Naive B cell (primary cell): ENCODE measurements around the gene TMEM233. TPM values are rescaled to one million over a fixed set of nuclear protein-coding genes. Genes with fewer than 3 reads are reported as not detected.

Experiments
- ATAC-seq, 2 donors: fragments of 150-1000 bp; cut with Tn5 transposase; 2 replicates each; pipeline ENCODE4 v1.10.0; 2021; ENCODE audit warnings: low read depth in 2 of 2, mild to moderate bottlenecking in 2 of 2, moderate library complexity in 2 of 2
- DNase-seq: peaks from one replicate; pipeline ENCODE4 v3.0.0; 2022
- H3K27ac Mint-ChIP-seq, 6 donors: one replicate each; pipeline ENCODE4 v1.8.0; 2020 to 2022; ENCODE audit warnings: mild to moderate bottlenecking in 6 of 6, mixed read lengths in 6 of 6, moderate library complexity in 5 of 6, inconsistent platforms in 2 of 6
- H3K27me3 Mint-ChIP-seq, 3 donors: one replicate each; pipeline ENCODE4 v1.8.0; 2021 to 2022; ENCODE audit warnings: mixed read lengths in 3 of 3, mild to moderate bottlenecking in 1 of 3
- H3K36me3 Mint-ChIP-seq, 2 donors: one replicate each; pipeline ENCODE4 v1.8.0; 2020 to 2022; ENCODE audit warnings: mixed read lengths in 2 of 2, inconsistent platforms in 1 of 2, mild to moderate bottlenecking in 1 of 2
- H3K4me1 Mint-ChIP-seq, 3 donors: one replicate each; pipeline ENCODE4 v1.8.0; 2020 to 2022; ENCODE audit warnings: mixed read lengths in 3 of 3, inconsistent platforms in 1 of 3, mild to moderate bottlenecking in 1 of 3, moderate library complexity in 1 of 3
- H3K4me3 Mint-ChIP-seq, 8 donors: one replicate each; pipeline ENCODE4 v1.8.0; 2020 to 2022; ENCODE audit warnings: mild to moderate bottlenecking in 8 of 8, mixed read lengths in 8 of 8, moderate library complexity in 8 of 8, inconsistent platforms in 2 of 8
- H3K9me3 Mint-ChIP-seq, 7 donors: one replicate each; pipeline ENCODE4 v1.8.0; 2020 to 2022; ENCODE audit warnings: mixed read lengths in 7 of 7, mild to moderate bottlenecking in 5 of 7, inconsistent platforms in 2 of 7, moderate library complexity in 1 of 7
- polyA plus RNA-seq, 6 donors: library from polyadenylated mRNA; unstranded; fragments of 300-500 nt; fragmentation: Illumina TruSeq; gene quantifications; one replicate each; pipeline ENCODE4 v1.2.3, GENCODE V29; 2021; ENCODE audit warnings: low read depth in 6 of 6

Gene TMEM233
- polyA plus RNA-seq, 6 donors from 2014 or later, result 0.46 TPM; not detected in 5

DNA sequence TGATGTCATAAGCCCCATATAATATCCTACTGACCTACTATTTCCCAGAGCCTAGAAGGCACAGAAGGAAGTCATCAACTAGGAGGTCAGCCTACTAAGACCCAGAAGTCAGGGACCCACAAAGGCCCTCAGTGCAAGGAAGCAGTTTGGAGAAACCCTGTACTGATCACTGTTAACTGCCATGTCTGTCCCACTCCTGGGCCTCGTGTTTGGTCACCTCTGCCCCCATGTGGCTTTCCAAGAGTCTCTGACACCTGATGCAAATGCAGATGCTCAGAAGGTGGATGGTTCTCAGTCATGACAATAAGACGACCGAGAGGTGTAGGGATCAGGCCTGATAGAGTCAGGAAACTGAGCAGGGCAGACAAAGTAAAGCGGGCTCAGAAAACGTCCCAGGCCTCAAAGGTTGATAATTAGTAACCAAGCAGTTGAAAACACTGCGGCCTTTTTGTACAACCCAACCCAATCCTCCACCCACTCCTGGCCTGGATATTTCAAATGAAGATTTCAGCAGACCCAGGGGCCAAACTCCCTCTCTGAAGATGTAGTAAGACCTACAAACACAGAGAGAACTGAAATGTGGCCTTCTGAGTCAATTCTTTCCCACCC lies 97.7 kb downstream of the TMEM233 start:
- no peaks in the 10 kb centered on the region for H3K27me3 Mint-ChIP-seq
- no peak overlapping the region for H3K27ac Mint-ChIP-seq
- no peak for ATAC-seq
- no peak overlapping the region for H3K4me3 Mint-ChIP-seq
- no peak for DNase-seq
- H3K4me1 Mint-ChIP-seq, result peaks cover 0 to 8% (median 4%) of the 10 kb centered on the region in 3 donors
- H3K9me3 Mint-ChIP-seq, result no peaks in the 10 kb centered on the region
- H3K36me3 Mint-ChIP-seq, result no peaks in the 10 kb centered on the region

DNA sequence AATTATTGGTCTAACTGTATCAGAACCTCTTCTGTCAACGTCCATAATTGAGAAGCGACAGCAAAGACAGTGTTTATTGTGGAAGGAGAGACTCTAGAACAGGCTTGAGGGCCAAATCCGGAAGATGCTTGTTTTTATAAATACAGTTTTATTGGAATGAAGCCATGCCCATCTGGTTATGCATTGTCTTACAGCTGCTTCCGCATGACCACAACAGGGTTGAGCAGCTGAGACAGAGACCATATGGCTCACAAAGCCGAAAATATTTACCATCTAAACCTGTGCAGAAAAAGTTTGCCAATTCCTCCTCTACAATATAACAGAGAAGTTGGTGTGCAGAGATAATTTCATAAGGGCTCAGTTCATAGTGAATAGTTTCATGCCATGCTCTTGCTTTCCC lies 98.8 kb downstream of the TMEM233 start:
- no peaks in the 10 kb centered on the region for H3K27me3 Mint-ChIP-seq
- DNase-seq (no peak), ATAC-seq (no peak)
- peaks cover 0 to 3% (median under 1%) of the 10 kb centered on the region in 3 donors for H3K4me1 Mint-ChIP-seq
- H3K4me3 Mint-ChIP-seq, result no peak overlapping the region
- H3K27ac Mint-ChIP-seq, result no peak overlapping the region
- H3K9me3 Mint-ChIP-seq, result no peaks in the 10 kb centered on the region
- no peaks in the 10 kb centered on the region for H3K36me3 Mint-ChIP-seq

Other genes with a start within 250 kb of the TMEM233 start
- gene PRKAB1, start 74.4 kb downstream of the TMEM233 start, polyA plus RNA-seq, result 10 to 100 TPM; 39.9 to 68.8 (median 55.4) TPM